GM19467 (cell line): ENCODE data around the gene TEX30.

Experiments
- ATAC-seq: cut with Tn5 transposase; IDR thresholded peaks from one replicate; pipeline ENCODE4 v1.9.1; 2021; ENCODE audit warnings: mild to moderate bottlenecking, moderate library complexity; ENCODE audit not compliant: unreplicated experiment

The TEX30 gene

GRCh38 chr13:102773441-102774213 is at the start of gene TEX30:
TEX30 (minus strand) TSS chr13:102773786; CDS start chr13:102770026, 3,760 bp downstream.
- ATAC-seq, result peak; percentile 92

DNA sequence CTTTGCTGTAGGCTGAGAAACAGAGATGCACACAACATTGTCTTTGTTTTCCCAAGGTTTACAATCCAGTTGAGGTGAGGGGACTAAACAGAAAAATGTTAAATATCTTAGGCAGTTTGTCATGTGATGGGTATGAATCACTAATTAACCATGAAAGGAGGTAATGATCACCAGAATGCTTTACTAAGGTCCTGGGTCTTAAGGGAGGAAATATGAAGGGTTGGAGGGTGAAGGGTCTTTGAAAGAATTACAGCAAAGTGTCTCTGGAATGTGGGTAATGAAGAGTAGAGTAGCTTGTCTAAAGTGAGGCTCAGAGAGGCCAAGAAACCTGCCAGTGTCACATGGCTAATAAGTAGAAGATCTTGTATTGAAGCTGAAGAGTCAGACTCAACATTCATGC is 44.3 kb upstream of the TEX30 start:
- ATAC-seq, result no peak

- ATAC-seq, result no peak
These were observed 43.7 kb upstream of the TEX30 start for GRCh38 chr13:102817241-102817640.

DNA sequence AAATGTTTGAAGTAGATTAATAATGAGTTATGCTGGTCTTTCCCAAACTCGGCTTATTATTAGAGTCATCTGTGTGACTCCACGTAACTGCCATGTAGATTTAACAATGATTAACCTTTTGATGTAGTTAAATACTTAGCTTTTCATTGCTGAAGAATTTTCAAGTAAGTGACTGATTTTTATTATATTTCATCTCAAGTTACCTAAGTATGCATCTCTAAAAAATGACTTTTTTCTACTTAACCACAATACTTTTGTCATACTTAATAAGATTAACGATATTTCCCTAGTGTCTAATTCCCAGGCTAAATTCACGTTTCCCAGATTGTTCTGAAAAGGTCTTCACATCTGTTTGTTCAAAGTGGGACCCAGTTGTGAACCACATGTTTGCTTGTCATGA is 43.1 kb upstream of the TEX30 start:
- ATAC-seq, result no peak

GRCh38 chr13:102815788-102816187 is 42.2 kb upstream of the TEX30 start:
- no peak for ATAC-seq

DNA sequence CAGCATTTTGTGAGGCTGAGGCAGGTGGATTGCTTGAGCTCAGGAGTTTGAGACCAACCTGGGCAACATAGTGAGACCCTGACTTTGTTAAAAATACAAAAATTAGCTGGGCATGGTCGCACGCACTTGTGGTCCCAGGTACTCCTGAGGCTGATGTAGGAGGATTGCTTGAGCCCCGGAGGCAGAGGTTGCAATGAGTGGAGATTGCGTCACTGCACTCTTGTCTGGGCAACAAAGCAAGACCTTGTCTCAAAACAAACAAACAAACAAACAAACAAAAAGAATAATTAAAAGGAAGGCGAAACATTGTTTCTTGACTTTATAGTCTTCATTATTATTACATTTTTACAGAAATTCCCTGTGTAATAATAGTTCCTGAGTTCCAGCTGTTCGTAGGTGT is 41.2 kb upstream of the TEX30 start:
- ATAC-seq, result no peak

DNA sequence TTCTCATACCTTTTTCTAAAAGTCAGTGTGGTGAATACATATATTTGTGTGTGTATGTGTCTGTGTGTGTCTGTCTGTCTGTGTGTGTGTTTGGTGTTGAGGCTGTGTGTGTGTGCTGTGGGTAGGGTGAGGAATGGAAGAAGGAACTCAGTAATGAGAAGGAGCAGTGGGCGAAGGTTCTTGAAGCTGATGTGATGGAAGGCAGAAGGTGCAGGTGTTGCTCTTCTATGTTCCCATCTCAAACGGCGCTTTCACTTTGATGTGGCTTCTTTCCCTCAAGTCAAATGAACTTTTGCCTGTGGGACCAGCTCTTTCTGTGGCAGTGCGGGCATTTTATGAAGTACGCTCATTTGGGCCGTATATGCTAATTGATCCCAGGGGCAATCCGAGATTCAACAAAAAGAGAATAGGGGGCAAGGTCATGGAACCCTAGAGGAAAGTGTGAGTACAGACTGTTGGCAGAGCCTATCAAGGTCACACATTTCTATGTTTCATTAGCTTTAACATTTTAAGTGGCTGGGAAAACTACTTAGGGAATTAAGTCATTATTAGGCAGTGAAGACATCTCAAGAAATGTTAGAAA is 40.5 kb upstream of the TEX30 start:
- no peak for ATAC-seq

DNA sequence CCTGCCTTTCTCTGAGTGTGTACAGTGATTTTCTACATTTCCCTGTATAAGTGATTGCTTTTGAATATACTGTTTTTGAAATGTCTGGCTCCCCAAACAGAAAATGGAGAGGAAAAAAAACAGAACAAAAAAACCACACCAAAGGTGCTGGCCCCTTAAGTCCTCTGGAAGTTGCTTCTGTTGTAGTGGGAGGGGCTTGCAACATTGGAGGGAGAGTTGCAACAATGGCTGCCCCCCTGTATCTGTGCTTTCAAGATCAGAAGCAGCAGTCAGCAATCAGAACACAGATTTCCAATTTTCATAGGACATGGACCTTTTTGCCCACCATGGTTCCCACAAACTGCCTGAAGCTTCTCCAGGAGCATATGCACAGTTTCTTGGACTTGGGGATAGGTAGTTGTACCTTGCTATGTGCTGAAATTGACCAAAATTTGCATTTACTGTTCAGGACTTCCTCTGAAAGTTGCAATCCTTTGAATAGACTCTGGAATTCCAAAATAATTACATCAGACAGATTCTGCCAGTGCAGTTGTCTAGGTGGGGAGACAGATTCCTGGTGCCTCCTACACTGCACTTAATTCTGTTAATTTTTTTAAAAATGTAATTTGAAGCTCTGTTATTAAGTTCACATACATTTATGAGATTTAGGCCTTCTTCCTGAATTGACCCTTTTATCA is 39.2 kb upstream of the TEX30 start:
- no peak for ATAC-seq

GRCh38 chr13:102807699-102808098 is 34.1 kb upstream of the TEX30 start:
- no peak for ATAC-seq

DNA sequence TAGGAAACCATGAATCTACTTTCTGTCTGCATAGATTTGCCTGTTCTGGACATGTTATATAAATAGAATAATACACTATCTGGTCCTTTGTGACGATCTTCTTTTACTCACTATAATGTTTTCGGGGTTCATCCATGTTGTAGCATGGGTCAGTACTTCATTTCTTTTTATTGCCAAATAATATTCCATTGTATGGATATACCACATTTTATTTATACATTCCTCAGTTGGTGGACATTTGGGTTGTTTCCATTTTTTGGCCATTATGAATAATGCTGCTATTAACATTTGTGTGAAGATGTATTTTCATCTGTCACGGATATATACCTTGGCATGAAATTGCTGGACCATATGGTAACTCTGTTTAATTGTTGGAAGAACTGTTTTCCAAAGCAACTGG is 32.1 kb upstream of the TEX30 start:
- ATAC-seq, result no peak

- peak; percentile 79 for ATAC-seq
These were observed 26.8 kb upstream of the TEX30 start for GRCh38 chr13:102800145-102801041.

- ATAC-seq, result peak; percentile 4
These were observed 26.0 kb upstream of the TEX30 start for GRCh38 chr13:102799426-102800144.

DNA sequence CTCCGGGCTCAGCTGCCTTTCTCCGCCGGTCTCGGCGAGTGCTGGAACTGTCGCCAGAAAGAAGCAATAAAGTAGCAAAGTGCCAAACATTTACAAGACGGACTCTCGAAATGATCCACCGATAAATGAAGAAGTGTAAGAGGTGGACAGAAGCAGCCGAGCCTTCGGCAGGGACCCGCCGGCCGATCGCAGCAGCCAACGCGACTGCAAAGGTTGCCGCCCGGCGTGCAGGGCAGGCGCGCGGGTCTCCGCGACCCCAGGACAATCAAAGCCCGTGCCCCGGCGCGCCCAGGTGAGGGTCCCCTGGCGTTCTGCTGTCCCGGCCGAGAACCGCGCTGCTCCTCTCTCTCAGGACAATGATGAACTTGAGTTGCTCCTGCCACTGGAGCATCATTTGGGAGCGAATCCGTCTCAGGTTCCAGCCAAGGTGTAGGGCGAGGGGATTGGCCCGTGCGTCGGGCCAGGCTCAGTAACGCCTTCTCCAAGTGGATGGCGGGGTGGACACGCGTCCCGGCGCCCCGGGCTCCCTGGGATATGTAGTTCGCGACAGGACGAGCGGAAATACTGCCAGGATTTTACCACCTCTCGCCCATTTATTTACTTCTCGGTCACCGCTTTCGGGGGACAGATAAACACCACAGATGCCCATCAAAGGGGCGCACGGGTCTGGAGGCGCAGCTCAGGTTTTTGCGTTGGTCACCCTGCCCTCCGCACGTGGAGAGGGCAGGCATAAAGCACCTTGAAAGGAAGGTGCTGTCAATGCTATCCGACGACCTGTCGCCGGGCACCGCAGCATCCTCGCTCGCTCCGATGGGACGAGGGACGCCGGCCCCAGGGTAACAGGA is 25.2 kb upstream of the TEX30 start, which contains the start of the genes BIVM and POGLUT2:
TSS of gene BIVM (plus strand) at position 539 of the 845 bp plus-strand sequence. CDS start 8,149 bp downstream, outside the sequence.
TSS of gene POGLUT2 (minus strand) at position 396 of the 845 bp plus-strand sequence. CDS start at position 90, 306 bp downstream.
- ATAC-seq, result peak; percentile 81

- ATAC-seq, result no peak
These were observed 20.2 kb upstream of the TEX30 start for GRCh38 chr13:102793611-102794355.

GRCh38 chr13:102792396-102792795 is 18.8 kb upstream of the TEX30 start:
- ATAC-seq, result no peak

- ATAC-seq, result no peak
These were observed 15.1 kb upstream of the TEX30 start for GRCh38 chr13:102788683-102789082.

DNA sequence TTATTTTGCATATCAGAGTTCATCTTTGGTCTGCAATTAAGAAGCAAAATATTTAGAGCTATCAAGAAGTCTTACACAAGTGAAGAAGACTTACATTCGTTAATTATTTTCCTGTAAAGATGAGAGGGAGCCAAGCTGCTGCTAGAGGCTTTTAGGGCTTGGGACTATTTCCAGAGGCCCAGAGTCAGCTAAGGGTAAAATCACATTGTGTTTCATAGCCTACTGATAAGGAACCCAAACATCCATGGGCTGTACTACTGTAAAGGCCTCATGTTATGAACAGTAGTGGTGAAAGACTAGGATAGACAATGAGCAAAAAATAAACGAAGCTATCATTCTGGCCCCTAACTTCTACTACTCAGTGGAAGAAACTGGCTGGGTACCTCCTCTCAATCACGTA is 10.9 kb upstream of the TEX30 start:
- ATAC-seq, result no peak

GRCh38 chr13:102781591-102781990 is 8.0 kb upstream of the TEX30 start:
- ATAC-seq, result no peak
